Activated naive CD8-positive, alpha-beta T cell treated with anti-CD3 and anti-CD28 coated beads for 36 hours (primary cell): ENCODE measurements around the gene ZNF630. TPM values are rescaled to one million over a fixed set of nuclear protein-coding genes. Genes with fewer than 3 reads are reported as not detected.
"Not testable (repeated sequence)": the region's sequence is repeated elsewhere in the genome, so short reads cannot be mapped to it uniquely, and the experiment has no call there.

Experiments used
- DNase-seq: peaks from one replicate; pipeline ENCODE4 v3.0.0; 2021
- H3K27ac Mint-ChIP-seq: one replicate; pipeline ENCODE4 v1.8.0; 2022; ENCODE audit warnings: mild to moderate bottlenecking, moderate library complexity, mixed read lengths
- H3K27me3 Mint-ChIP-seq: one replicate; pipeline ENCODE4 v1.8.0; 2022; ENCODE audit warnings: mild to moderate bottlenecking, mixed read lengths
- H3K36me3 Mint-ChIP-seq: one replicate; pipeline ENCODE4 v1.8.0; 2021; ENCODE audit warnings: mild to moderate bottlenecking, mixed read lengths
- H3K4me1 Mint-ChIP-seq: one replicate; pipeline ENCODE4 v1.8.0; 2021; ENCODE audit warnings: mixed read lengths
- H3K4me3 Mint-ChIP-seq: one replicate; pipeline ENCODE4 v1.8.0; 2022; ENCODE audit warnings: mild to moderate bottlenecking, moderate library complexity, mixed read lengths
- H3K9me3 Mint-ChIP-seq: one replicate; pipeline ENCODE4 v1.8.0; 2022; ENCODE audit warnings: mixed read lengths
- total RNA-seq, 2 experiments: library from RNA; stranded (reverse); gene quantifications; one replicate each; pipeline ENCODE4 v1.2.3, GENCODE V29; 2021

The ZNF630 gene
- 1 to 10 TPM; 1.6 to 1.9 TPM for total RNA-seq

DNA sequence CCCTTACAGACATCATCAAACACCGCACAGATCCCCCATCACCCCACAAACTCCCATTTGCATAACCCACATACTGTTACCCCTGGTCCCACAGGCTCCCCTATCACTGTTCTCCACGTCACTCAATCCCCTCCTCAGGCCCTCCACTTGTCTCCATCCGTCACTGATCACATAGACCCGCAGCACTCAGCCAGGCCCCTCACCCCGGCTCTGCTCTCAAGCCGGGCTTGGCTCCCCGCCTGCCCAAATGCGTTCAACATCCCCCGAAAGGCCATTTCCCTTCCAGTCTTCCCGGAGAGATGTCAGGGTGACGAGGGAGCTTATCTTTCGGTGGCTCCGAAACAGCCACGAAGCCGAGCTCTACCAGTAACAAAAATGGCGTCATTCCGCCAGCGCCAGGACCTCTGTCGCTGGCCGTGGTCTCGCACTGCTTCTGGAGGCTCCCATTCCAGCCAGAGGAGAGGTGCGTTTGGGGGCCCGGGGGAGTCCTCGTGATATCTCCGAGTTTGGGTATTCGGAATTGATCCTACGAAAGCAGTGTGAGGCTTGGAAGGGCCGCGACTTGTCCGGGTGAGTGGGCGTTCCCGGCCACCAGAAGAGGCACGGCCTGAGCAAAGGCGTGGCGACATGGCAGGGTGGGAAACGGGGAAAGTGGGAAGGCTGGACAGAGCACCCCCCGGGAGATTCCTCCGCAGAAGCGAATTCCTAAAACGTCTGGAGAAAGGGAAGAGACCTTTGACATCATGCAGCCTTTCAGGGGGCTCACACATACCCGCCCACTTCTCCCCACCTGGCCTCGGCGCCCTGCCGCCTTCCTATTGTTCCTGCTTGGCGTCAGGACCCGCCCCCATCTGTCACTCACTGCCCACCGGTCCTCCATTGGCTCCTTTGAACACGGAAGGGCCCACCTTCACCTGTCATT is at the start of gene ZNF630:
Gene ZNF630 (minus strand): TSS at position 577 of the 922 bp plus-strand sequence. CDS start 4,754 bp downstream, outside the sequence.
- peaks cover 5% of the 10 kb centered on the region for H3K36me3 Mint-ChIP-seq
- DNase-seq, result peak; percentile 70
- no peaks in the 10 kb centered on the region for H3K27me3 Mint-ChIP-seq
- peak within 1 kb of the TSS; percentile 88 for H3K4me3 Mint-ChIP-seq
- no peaks in the 10 kb centered on the region for H3K9me3 Mint-ChIP-seq
- peaks cover 10% of the 10 kb centered on the region for H3K4me1 Mint-ChIP-seq
- H3K27ac Mint-ChIP-seq, result peak within 1 kb of the TSS; percentile 95

DNA sequence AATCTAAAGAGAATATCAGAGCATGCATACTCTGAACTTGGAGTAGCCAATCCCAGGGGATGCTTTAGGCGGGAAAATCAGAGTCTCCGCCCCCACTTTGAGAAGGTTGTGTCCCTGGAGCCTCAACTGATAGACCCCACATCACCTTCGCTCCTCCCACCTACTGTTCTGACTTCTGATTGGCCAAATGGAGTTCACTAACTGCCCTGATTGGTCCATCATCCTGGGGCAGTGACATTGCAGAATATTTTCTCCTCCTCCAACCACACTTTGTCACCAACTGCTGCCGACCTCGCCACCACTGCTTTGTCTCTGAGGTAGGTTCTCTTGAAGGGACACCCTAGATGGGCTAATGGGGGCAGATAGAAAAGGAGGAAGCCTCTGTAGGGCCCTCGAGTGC is 36.3 kb upstream of the ZNF630 start:
- H3K27ac Mint-ChIP-seq, result no peak overlapping the region
- no peaks in the 10 kb centered on the region for H3K9me3 Mint-ChIP-seq
- H3K27me3 Mint-ChIP-seq, result no peaks in the 10 kb centered on the region
- DNase-seq, result no peak
- peaks cover 2% of the 10 kb centered on the region for H3K4me1 Mint-ChIP-seq
- H3K36me3 Mint-ChIP-seq, result no peaks in the 10 kb centered on the region
- H3K4me3 Mint-ChIP-seq, result no peak overlapping the region

DNA sequence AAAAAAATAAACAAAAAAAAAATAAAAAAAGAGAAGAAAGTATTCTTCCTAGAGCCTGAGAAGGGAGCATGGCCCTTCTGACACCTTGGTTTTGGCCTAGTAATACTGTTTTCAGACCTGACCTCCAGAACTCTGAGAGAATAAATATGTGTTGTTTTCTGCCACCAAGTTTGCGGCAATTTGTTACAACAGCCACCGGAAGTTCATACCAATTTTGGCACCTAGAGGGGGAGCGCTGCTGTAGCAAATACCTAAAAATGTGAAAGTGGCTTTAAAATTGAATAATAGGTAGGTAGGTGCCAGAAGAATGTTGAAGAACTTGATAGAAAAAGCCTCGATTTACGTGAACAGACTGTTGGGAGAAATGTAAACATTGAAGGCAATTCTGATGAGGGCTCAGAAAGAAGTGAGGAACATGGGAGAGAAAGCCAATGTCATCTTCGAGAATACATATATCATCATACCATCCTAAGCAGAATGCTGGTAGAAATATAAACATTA is 31.5 kb upstream of the ZNF630 start:
- Mint-ChIP-seq H3K27ac (no peak overlapping the region), H3K4me3 (no peak overlapping the region), H3K27me3 (no peaks in the 10 kb centered on the region), H3K36me3 (no peaks in the 10 kb centered on the region), H3K4me1 (peaks cover 2% of the 10 kb centered on the region), H3K9me3 (peaks cover 3% of the 10 kb centered on the region)
- no peak for DNase-seq

DNA sequence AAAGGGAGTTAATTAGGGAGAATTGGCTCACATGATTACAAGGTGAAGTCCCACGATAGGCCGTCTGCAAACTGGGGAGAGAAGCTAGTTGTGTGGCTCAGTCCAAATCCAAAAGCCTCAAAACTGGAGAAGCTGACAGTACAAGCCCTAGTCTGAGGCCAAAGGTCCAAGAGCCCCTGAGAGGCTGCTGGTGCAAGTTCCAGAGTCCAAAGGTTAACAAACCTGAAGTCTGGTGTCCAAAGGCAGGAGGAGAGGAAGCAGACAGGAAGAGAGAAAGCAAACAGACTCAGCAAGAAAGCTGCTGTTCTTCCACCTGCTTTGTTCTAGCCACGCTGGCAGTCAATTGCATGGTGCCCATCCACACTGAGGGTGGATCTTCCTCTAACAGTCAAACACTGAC is 30.0 kb upstream of the ZNF630 start:
- Mint-ChIP-seq H3K4me3 (no peak overlapping the region), H3K27ac (no peak overlapping the region), H3K9me3 (peaks cover 3% of the 10 kb centered on the region), H3K4me1 (peaks cover 2% of the 10 kb centered on the region), H3K27me3 (no peaks in the 10 kb centered on the region), H3K36me3 (no peaks in the 10 kb centered on the region)
- no peak for DNase-seq

DNA sequence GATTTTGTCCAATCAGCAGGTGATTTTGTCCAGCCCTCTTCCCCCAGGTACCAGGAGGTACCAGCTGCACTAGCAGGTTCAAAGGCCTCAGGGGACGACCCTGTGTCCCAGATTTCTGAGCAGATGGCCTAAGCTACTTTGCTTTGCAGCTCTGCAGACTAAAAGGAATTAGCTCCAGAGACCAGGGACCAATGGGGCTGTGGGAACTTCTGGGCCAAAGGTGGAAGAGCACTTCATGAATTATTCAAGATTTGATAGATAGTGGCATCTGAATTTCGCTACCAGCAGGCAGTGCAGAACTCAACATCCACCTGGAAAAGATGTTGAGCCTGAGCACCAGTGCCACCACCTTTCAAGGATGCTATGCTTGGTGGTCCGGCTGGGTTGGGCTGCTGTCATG is 21.1 kb upstream of the ZNF630 start:
- not testable (repeated sequence) for H3K4me3 Mint-ChIP-seq, H3K27me3 Mint-ChIP-seq, DNase-seq, H3K9me3 Mint-ChIP-seq, H3K27ac Mint-ChIP-seq, H3K4me1 Mint-ChIP-seq, H3K36me3 Mint-ChIP-seq

DNA sequence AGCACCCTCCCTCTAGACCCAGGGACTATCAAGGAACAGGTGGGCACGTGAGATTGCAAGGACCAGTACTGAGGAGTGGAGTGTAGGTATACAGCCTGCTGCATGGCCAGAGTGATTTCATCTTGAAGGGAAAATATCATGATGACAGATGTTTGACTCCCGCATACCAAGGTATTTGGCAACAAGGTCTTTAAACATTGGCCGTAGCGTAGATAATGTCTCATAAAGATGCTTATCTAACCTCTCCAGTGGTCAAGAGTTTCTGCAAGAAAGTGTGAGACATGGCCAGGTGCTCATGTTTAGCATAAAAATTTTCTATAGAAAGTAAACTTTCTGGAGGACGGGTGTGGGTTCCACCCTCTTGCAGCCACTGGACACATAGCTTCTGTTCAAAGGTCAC is 18.7 kb upstream of the ZNF630 start:
- DNase-seq, result no peak
- Mint-ChIP-seq H3K36me3 (no peaks in the 10 kb centered on the region), H3K9me3 (no peaks in the 10 kb centered on the region), H3K27me3 (no peaks in the 10 kb centered on the region), H3K4me3 (no peak overlapping the region), H3K27ac (no peak overlapping the region), H3K4me1 (no peaks in the 10 kb centered on the region)

DNA sequence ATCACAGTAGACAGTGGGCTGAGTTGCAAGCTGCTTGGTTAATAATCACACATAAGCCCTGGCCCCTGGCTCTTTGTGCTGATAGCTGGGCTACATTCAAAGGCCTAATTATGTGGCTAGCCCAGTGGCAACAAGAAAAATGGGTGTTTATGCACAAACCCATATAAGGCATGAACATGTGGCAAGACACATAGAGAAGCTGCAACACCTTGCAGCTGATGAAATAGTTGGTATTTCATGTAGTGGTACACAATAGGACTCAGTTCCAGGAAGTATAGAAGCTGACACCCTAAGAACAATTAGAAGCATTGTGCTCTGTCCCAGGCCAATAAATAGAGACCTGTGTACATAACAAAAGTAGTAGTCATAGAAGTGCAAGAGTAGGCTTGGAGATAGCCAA is 14.6 kb upstream of the ZNF630 start:
- H3K9me3 Mint-ChIP-seq, result no peaks in the 10 kb centered on the region
- peaks cover 2% of the 10 kb centered on the region for H3K4me1 Mint-ChIP-seq
- DNase-seq, result no peak
- H3K36me3 Mint-ChIP-seq, result no peaks in the 10 kb centered on the region
- no peaks in the 10 kb centered on the region for H3K27me3 Mint-ChIP-seq
- no peak overlapping the region for H3K27ac Mint-ChIP-seq
- H3K4me3 Mint-ChIP-seq, result no peak overlapping the region

DNA sequence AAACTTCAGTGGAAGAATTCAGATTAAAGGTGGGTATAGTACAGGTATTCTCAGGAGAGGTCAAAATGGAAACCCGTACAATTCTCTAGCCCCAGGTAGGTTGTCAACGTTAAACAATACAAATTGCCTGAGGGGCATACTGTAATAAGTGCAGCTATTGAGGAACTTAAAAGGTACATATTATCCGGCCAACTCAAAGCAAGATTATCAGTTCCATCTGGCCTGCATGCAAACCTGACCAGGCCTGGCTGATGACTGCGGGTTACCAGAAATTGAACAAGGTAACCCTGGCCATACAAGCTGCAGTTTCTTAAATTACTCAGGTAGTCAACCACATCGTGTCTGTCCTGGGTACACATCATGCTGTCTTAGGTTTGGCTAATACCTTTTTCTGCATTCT is 12.3 kb upstream of the ZNF630 start:
- no peaks in the 10 kb centered on the region for H3K9me3 Mint-ChIP-seq
- H3K27ac Mint-ChIP-seq, result no peak overlapping the region
- DNase-seq, result no peak
- H3K36me3 Mint-ChIP-seq, result no peaks in the 10 kb centered on the region
- no peak overlapping the region for H3K4me3 Mint-ChIP-seq
- H3K27me3 Mint-ChIP-seq, result no peaks in the 10 kb centered on the region
- H3K4me1 Mint-ChIP-seq, result peaks cover 2% of the 10 kb centered on the region

DNA sequence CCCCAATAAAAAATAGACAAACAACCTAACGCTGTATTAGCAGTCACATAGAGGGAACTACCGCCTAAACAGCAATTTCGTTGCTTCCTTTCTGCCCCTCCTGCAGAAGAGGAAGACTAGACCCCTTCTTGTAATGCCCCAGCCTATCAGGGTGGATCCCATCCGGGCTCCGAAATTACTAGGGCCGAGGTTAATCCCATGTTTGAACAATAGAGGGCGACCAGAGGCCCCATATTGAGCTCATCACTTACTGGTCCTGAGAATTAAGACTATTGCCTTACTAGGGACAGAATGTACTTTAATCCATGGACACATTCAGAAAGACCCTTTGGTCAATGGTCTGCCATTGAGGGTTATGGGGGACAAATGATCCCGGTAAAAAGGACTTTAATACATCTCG is 11.8 kb upstream of the ZNF630 start:
- H3K27ac Mint-ChIP-seq, result no peak overlapping the region
- DNase-seq, result peak; percentile 25
- H3K9me3 Mint-ChIP-seq, result no peaks in the 10 kb centered on the region
- no peaks in the 10 kb centered on the region for H3K36me3 Mint-ChIP-seq
- peaks cover 2% of the 10 kb centered on the region for H3K4me1 Mint-ChIP-seq
- H3K4me3 Mint-ChIP-seq, result no peak overlapping the region
- no peaks in the 10 kb centered on the region for H3K27me3 Mint-ChIP-seq

DNA sequence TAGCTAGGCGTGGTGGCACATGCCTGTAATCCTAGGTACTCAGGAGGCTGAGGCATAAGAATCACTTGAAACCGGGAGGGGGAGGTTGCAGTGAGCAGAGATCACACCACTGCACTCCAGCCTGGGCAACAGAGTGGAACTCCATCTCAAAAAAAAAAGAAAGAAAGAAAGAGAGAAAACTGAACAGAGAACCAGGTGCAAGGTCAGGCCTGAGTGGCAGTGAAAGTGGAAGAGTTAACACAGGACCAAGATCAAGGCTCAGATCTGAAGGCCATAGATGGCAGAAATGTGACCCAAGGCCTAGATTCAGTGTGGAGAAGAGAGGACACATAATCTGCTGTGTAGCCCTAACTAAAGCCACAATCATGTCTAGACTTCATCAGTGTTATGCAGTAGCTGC is 4.9 kb upstream of the ZNF630 start:
- H3K9me3 Mint-ChIP-seq, result no peaks in the 10 kb centered on the region
- DNase-seq, result no peak
- H3K36me3 Mint-ChIP-seq, result no peaks in the 10 kb centered on the region
- H3K4me1 Mint-ChIP-seq, result peaks cover 3% of the 10 kb centered on the region
- no peak overlapping the region for H3K27ac Mint-ChIP-seq
- H3K27me3 Mint-ChIP-seq, result no peaks in the 10 kb centered on the region
- no peak overlapping the region for H3K4me3 Mint-ChIP-seq

DNA sequence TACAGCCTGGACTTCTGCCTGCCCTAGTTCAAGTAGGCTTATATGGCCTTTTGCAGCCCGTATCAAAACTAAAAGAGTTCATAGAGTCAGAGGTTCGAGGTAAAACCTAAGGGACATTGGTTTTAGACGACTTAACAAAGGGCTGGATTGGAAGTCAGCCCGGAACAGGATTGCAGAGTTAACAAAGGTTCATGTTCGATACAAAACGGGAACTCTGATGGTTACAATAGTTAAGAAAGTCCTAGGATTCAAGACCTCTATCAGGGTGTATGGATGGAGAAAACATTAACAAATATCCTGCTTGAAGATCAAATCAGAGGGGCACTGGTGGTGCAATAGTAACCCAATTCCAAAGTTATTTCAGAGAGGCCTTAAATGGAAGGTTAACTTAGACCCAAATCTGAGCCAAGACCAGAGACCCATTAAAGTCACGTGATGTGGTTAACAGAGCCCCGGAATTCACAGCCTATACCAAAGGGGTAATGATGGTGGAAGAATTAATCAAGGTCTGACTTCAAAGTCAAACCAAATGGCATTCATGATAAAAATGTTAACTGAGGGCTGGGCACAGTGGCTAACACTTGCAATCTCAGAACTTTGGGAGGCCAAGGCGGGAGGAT is 656 bp upstream of the ZNF630 start:
- Mint-ChIP-seq H3K9me3 (no peaks in the 10 kb centered on the region), H3K4me3 (peak overlapping the region; percentile 88), H3K36me3 (peaks cover 5% of the 10 kb centered on the region), H3K27me3 (no peaks in the 10 kb centered on the region), H3K4me1 (peaks cover 10% of the 10 kb centered on the region), H3K27ac (peak overlapping the region; percentile 95)
- DNase-seq, result no peak

DNA sequence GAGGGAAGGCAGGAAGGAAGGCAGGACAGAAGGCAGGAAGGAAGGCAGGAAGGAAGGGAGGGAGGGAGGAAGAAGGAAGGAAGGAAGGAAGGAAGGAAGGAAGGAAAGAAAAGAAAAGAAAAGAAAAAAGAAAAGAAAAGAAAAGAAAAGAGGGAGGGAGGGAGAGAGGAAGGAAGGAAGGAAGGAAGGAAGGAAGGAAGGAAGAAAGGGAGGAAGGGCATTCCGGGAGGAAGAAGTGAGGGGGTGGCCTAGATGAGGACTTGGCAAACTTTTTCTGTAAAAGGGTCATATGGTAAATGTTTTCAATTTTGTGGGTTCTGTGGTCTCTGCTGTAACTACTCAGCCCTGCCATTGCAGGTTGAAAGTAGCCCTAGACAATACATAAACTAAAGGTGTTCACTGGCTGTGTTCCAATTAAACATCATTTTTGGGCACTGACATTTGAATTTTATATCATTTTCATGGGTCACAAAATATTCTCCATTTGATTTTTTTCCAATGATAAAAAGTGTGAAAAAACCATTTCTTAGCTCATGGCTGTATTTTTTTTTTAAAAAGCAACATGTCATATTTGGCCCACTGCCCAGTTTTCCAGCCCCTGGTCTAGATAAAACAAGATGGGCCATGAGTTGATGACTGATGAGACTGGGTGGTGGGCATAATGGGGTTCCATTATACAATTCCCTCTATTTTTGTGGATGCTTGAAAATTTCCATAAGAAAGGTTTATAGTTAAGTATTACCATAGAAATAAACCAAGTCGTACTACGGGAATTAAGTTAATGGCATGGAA is 3.1 kb downstream of the ZNF630 start:
- no peaks in the 10 kb centered on the region for H3K9me3 Mint-ChIP-seq
- H3K36me3 Mint-ChIP-seq, result peaks cover 7% of the 10 kb centered on the region
- H3K4me3 Mint-ChIP-seq, result peak overlapping the region; percentile 42
- DNase-seq, result no peak
- H3K4me1 Mint-ChIP-seq, result peaks cover 10% of the 10 kb centered on the region
- H3K27ac Mint-ChIP-seq, result no peak overlapping the region
- H3K27me3 Mint-ChIP-seq, result no peaks in the 10 kb centered on the region

DNA sequence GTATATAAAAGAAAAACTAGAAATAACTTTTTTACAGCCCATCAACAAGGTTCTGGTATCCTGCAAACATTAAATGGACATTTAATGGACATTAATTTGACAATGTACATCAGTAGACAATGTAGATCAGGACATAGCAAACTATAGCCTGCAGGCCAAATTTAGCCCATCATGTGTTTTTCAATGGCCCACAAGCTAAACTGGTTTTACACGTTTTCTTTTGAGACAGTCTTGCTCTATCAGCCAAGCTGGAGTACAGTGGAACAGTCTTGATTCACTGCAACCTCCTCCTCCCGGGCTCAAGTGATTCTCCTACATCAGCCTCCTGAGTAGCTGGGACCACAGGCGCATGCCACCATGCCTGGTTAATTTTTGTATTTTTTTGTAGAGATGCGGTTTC is 7.2 kb downstream of the ZNF630 start:
- Mint-ChIP-seq H3K36me3 (peaks cover 38% of the 10 kb centered on the region), H3K4me1 (no peaks in the 10 kb centered on the region), H3K4me3 (no peak overlapping the region), H3K27me3 (no peaks in the 10 kb centered on the region), H3K27ac (no peak overlapping the region), H3K9me3 (peaks cover 4% of the 10 kb centered on the region)
- DNase-seq, result no peak

DNA sequence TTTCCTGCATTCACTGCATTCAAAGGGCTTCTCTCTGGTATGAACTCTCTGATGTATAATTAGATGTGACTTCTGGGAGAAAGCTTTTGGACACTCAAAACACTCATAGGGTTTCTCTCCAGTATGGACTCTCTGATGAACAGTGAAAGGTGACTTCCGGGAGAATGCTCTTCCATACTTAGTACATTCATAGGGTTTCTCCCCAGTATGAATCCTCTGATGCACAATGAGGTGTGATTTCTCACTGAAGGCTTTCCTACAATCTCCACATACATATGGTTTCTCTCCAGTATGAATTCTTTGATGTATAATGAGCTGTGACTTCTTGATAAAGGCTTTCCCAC is 12.2 kb downstream of the ZNF630 start:
- H3K4me3 Mint-ChIP-seq, result no peak overlapping the region
- peaks cover 13% of the 10 kb centered on the region for H3K9me3 Mint-ChIP-seq

DNA sequence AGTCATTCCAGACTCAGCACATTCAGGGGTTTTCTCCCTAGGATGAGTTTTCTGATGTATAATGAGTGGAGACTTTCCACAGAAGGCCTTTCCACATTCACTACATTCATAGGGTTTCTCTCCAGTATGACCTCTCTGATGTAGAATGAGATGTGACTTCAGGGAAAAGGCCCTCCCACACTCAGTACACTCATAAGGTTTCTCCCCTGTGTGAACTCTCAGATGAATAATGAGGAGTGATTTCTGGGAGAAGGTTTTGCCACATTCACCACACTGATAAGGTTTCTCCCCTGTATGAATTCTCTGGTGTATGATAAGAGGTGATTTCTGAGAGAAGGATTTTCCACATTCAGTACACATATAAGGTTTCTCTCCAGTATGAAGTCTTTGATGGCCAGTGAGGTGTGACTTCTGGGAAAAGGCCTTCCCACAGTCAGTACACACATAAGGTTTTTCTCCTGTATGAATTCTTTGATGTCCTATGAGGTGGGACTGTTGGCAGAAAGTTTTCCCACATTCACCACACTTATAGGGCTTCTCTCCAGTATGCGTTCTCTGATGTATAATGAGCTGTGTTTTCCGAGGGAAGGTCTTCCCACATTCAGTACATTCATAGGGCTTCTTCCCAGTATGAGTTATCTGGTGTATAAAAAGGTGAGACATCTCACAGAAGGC is 12.7 kb downstream of the ZNF630 start:
- DNase-seq, result no peak
- Mint-ChIP-seq H3K36me3 (peaks cover 53% of the 10 kb centered on the region), H3K4me1 (peaks cover 2% of the 10 kb centered on the region), H3K27ac (no peak overlapping the region), H3K27me3 (no peaks in the 10 kb centered on the region), H3K9me3 (peaks cover 13% of the 10 kb centered on the region), H3K4me3 (no peak overlapping the region)

More for the DNA sequence above, 12.2 kb downstream of the ZNF630 start:
- no peak overlapping the region for H3K27ac Mint-ChIP-seq
- no peaks in the 10 kb centered on the region for H3K4me1 Mint-ChIP-seq
- H3K36me3 Mint-ChIP-seq, result peaks cover 53% of the 10 kb centered on the region
- H3K27me3 Mint-ChIP-seq, result no peaks in the 10 kb centered on the region
- DNase-seq, result no peak
